Measurements from ENCODE around the gene PAK6.

Gene PAK6

DNA sequence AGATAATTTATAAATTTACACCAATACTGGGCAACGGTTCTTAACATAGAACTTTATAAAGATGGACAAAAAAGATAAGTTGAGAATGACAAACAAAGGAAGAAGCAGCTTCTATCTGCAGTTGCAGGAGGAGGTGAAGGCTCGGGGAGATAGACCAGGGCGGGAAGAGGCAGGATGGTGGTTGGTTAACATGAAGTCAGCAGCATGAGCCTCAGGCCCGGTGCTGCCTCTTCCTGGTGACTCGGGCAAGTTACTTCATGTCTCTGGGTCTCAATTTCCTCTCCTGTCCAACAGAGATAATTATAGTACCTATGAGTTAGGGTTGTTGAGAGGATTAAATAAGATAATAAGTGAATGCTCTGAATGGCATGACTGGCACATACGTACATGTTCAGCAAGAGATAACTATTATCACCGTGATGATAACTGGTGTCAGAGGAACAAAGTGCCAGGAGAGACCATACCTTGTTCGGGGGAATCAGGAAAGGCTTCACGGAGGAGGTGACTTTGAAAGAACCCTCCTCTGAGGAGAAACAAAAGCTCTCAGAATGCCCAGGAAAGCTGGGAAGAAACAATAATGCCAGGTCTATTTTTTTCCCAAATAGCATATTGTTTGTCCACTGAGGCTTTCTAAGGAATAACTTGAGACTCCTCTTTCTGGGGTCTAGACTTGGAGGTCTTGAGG is 4.4 kb downstream of the PAK6 start:
- Histone ChIP-seq H3K36me3 (replicated peaks; ENCODE audit: insufficient read depth, low read length) (no peaks in the 10 kb centered on the region), H3K9ac (ENCODE audit: low read length) (no peak overlapping the region), H3K79me2 (ENCODE audit: low read length) (no peaks in the 10 kb centered on the region), H3F3A (ENCODE audit: insufficient read depth, low read length) (no peaks in the 10 kb centered on the region), H3K27me3 (replicated peaks; ENCODE audit: insufficient read depth, low read length) (no peaks in the 10 kb centered on the region), H3K4me3 (ENCODE audit: low read length) (no peak overlapping the region), H3K4me1 (ENCODE audit: low read length) (0 out of 2 replicates have a peak, but pooled peaks cover 4% of the 10 kb centered on the region), H3K4me2 (ENCODE audit: low read depth, low read length) (no peak overlapping the region), H3K9me3 (replicated peaks; ENCODE audit: insufficient read depth, low read length) (no peaks in the 10 kb centered on the region), H3K27ac (ENCODE audit: low read length) (no peak overlapping the region), H2AFZ (ENCODE audit: low read length) (no peak overlapping the region), H4K20me1 (ENCODE audit: insufficient read depth, low read length) (no peaks in the 10 kb centered on the region), H3K9me2 (replicated peaks; ENCODE audit: insufficient read depth, low read length) (no peaks in the 10 kb centered on the region)
- TF ChIP-seq EZH2phosphoT487 (IDR thresholded peaks at IDR 0.05; ENCODE audit: low read length) (no peak), EZH2 (optimal IDR thresholded peaks at IDR 0.05; ENCODE audit: low read depth, low read length) (no peak)
- TF ChIP-seq, protein P1, sequence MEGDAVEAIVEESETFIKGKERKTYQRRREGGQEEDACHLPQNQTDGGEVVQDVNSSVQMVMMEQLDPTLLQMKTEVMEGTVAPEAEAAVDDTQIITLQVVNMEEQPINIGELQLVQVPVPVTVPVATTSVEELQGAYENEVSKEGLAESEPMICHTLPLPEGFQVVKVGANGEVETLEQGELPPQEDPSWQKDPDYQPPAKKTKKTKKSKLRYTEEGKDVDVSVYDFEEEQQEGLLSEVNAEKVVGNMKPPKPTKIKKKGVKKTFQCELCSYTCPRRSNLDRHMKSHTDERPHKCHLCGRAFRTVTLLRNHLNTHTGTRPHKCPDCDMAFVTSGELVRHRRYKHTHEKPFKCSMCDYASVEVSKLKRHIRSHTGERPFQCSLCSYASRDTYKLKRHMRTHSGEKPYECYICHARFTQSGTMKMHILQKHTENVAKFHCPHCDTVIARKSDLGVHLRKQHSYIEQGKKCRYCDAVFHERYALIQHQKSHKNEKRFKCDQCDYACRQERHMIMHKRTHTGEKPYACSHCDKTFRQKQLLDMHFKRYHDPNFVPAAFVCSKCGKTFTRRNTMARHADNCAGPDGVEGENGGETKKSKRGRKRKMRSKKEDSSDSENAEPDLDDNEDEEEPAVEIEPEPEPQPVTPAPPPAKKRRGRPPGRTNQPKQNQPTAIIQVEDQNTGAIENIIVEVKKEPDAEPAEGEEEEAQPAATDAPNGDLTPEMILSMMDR (IDR thresholded peaks at IDR 0.05; ENCODE audit: low read length) = no peak
- DNase-seq = no peak

DNA sequence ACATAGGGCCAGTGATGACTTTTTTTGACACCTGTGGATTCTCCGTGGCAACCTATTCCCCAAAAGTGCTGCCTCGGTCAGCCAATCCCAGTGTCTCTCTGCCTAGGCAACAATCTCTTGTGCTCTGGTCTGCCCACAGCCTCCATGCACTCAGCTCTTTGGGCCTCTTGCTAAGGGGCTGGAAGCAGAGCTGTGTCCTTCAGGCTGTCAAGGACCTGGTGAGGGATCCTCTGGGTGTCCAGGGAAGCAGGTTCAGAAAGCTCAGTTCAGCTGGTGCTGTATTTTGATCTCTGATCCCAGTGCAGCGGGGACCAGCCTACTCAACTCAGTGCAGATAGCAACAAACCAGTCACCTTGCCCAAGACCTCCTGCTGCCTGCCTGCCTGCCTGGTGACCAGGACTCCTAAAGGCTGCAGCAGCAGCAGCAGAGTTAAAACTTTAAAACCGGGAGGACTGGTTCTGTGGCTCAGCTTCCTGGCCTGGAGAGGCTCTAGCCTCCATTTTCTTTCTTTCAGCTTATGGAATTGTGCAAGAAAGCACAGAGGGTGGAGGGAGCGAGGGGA is 6.2 kb downstream of the PAK6 start:
- Histone ChIP-seq H3K4me1 (ENCODE audit: low read length) (no peaks in the 10 kb centered on the region), H3K9me2 (replicated peaks; ENCODE audit: insufficient read depth, low read length) (no peaks in the 10 kb centered on the region), H3K27me3 (replicated peaks; ENCODE audit: insufficient read depth, low read length) (no peaks in the 10 kb centered on the region), H3K79me2 (ENCODE audit: low read length) (no peaks in the 10 kb centered on the region), H3K9me3 (replicated peaks; ENCODE audit: insufficient read depth, low read length) (no peaks in the 10 kb centered on the region), H2AFZ (ENCODE audit: low read length) (no peak overlapping the region), H3K4me2 (ENCODE audit: low read depth, low read length) (no peak overlapping the region), H3K27ac (ENCODE audit: low read length) (no peak overlapping the region), H3K4me3 (ENCODE audit: low read length) (no peak overlapping the region), H4K20me1 (ENCODE audit: insufficient read depth, low read length) (no peaks in the 10 kb centered on the region), H3F3A (ENCODE audit: insufficient read depth, low read length) (no peaks in the 10 kb centered on the region), H3K36me3 (replicated peaks; ENCODE audit: insufficient read depth, low read length) (no peaks in the 10 kb centered on the region), H3K9ac (ENCODE audit: low read length) (no peak overlapping the region)
- DNase-seq = no peak
- TF ChIP-seq, protein P1 (IDR thresholded peaks at IDR 0.05; ENCODE audit: low read length) = no peak

DNA sequence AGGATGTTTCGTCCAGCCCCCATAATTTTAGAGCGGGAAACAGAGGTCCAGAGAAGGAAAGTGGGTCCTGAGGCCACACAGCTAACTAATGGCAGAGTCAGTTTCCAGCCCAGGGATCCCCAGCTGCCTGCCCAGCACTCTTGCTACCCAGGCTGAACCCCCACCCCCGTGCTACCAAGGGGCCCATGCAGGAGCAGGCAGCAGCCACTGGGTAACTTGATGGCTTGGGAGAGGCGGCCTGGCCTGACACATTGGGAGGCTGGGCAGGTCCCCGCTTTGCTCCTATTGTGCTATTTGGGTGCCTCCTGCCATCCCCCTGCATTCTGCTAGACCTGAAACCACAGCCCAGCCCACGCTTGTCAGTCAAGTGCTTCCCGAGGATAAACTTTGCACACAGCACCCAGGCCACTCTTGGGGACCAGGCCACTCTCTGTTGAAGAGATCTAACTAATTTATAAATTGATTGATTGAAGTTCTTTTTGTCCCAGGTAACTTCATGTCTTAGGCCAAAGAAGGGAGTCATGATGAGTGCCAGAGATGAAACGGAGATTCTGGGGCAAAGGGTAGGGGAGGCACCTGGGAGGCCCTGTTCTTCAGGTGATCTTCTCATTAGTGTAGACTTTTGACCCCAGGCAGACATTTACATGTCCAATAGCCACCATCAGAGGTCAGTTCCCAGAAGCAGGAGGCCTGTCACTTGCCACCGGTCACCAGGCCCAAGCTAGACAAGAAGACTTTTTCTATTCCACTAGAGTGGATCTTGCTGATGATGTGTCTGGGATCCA is 7.0 kb downstream of the PAK6 start:
- H3K9me2 ChIP-seq (replicated peaks; ENCODE audit: insufficient read depth, low read length) = no peaks in the 10 kb centered on the region
- H3K4me3 ChIP-seq (ENCODE audit: low read length) = no peak overlapping the region
- no peak overlapping the region for H3K27ac ChIP-seq (ENCODE audit: low read length)
- H4K20me1 ChIP-seq (ENCODE audit: insufficient read depth, low read length) = no peaks in the 10 kb centered on the region
- DNase-seq = no peak
- TF ChIP-seq EZH2phosphoT487 (IDR thresholded peaks at IDR 0.05; ENCODE audit: low read length) = no peak
- no peak for TF ChIP-seq EZH2 (optimal IDR thresholded peaks at IDR 0.05; ENCODE audit: low read depth, low read length)
- TF ChIP-seq, protein P1 (IDR thresholded peaks at IDR 0.05; ENCODE audit: low read length) = no peak
- no peaks in the 10 kb centered on the region for H3K79me2 ChIP-seq (ENCODE audit: low read length)
- no peak overlapping the region for H3K4me2 ChIP-seq (ENCODE audit: low read depth, low read length)
- no peaks in the 10 kb centered on the region for H3K9me3 ChIP-seq (replicated peaks; ENCODE audit: insufficient read depth, low read length)
- no peak overlapping the region for H3K9ac ChIP-seq (ENCODE audit: low read length)
- H3F3A ChIP-seq (ENCODE audit: insufficient read depth, low read length) = no peaks in the 10 kb centered on the region
- no peaks in the 10 kb centered on the region for H3K36me3 ChIP-seq (replicated peaks; ENCODE audit: insufficient read depth, low read length)
- H3K27me3 ChIP-seq (replicated peaks; ENCODE audit: insufficient read depth, low read length) = no peaks in the 10 kb centered on the region
- no peaks in the 10 kb centered on the region for H3K4me1 ChIP-seq (ENCODE audit: low read length)
- H2AFZ ChIP-seq (ENCODE audit: low read length) = no peak overlapping the region
